Hematopoietic multipotent progenitor cell (in vitro differentiated cells): Measurements from ENCODE around the gene KIF21B. TPM values are rescaled to one million over a fixed set of nuclear protein-coding genes. Genes with fewer than 3 reads are reported as not detected.

Source experiments
- DNase-seq, 3 donors: peaks; one replicate each; pipeline ENCODE4 v3.0.0-alpha.2; 2011 to 2015; ENCODE audit warnings: low read depth in 2 of 3, low spot score in 2 of 3
- total RNA-seq: library from RNA; depleted of rRNA; stranded (reverse); fragments of >200 nt; gene quantifications from one replicate; pipeline ENCODE4 v1.2.3, GENCODE V29; 2012

The KIF21B gene
- total RNA-seq, 1 donor, result 10.8 TPM

DNA sequence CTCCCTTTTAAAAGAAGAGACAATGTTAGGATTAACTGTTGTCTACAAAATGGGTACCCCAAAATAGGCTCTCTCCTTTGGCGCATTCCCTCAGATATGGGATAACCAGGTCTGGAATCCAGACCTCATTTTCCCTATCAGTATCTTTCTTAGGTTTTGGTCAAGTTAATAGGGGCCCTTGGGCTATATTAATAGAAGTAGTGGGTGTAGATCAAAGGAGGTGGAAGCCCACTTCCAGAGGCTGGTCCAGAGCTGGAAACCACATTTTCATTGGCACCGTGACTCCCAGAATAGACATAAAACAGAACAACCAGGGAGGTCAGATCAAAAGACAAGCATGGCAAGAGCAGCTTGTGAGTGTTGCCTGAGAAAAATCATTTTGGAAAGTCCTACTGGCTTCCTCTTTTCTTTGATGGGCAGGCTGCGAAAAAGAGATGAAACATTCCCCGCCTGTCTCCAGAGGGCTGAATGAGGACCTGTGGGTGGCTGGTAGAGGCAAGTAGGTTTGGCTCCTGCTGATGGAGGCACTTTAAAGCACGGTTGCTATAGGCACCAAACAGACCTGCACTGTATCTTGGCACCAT, 25.8 kb upstream of the KIF21B start:
- no peak for DNase-seq

DNA sequence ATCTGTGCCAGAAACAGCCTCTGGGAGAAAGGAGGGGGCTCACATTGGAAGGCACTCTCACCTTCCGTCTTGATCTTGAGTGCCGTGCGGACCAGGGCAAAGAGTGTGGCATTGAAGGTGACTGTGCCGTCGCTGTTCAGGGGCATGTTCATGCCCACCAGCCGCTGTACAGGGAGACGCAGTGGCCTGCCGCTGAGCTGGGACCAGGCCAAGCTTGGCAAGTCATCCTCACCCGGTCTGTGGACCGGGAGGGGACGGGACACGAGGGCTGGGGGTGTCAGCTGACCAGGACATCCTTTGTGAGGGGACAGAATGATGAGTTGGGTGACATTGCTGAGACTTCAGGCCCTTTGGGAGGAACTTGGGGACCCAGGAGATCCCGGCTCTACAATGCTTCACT, 25.0 kb upstream of the KIF21B start:
- DNase-seq, result no peak

DNA sequence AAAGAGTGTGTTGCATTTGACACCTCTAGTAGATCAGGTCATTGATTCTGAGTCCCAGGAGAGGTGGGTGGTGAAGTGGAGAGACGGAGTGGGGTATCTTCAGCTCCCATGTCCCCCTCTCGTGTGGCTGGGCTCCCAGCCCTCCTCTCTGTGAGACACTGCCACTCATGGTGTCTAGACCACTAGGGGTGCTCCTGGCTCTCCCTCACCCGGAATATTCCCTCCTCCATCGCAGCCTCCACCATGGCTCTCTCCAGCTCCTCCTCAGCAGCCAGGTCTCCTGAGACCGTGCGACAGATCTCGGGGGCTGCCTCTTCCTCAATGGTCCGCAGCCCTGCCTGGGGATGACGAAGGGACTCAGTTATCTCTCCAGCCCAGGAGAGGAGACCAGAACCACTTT, 20.6 kb upstream of the KIF21B start:
- DNase-seq, result no peak

DNA sequence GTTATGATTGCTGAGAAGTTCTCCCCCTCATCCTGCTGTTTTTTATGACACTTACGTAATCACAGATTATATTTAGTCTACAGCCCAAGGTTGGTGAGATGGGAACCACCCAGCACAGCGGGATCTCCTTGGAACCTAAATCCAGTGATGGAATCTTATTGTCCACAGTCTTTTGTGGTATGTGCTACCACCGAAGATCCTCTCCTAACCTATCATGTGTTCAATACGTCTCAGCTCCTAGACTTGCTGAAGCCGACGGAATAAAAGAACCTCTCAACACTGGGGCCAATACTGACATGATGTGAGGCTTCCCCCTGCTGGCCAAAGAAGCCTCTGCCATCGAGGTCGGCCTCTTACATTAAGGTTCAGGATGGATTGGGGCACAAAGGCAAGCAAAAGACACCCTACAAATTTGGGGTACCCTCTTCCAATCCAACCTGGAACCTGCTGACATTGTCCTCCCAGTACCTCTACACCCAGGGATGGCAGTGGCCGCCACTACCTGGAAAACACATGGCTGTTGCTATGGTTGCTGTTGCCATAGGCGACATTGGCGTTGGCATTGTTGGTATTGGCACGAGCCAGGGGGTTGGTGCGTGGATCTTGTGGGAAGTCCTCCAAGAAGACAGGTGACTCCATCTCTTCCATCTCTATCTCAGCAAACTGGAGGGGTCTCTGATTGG, 19.4 kb upstream of the KIF21B start:
- peak; percentile 45 to 87 (median 66) for DNase-seq

DNA sequence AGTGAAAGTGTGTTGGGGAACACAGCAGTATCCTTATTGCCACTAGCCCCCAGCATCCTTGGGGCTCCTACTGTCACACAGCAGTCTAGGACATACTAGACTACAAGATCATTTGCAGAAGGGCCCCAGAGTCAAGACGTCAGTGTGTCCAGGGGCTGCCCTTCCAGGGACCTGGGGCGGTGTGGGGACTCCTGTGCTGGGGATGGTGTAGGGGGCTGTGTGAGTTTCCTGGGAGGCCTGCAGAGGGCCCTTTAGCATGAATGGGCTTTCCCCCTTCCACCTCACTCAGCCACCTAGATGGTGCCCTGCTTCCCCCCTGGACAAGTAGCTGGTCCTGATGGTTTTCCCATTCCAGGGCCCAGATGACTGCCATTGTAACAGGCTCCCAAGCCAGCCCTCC, 17.5 kb upstream of the KIF21B start:
- no peak for DNase-seq

DNA sequence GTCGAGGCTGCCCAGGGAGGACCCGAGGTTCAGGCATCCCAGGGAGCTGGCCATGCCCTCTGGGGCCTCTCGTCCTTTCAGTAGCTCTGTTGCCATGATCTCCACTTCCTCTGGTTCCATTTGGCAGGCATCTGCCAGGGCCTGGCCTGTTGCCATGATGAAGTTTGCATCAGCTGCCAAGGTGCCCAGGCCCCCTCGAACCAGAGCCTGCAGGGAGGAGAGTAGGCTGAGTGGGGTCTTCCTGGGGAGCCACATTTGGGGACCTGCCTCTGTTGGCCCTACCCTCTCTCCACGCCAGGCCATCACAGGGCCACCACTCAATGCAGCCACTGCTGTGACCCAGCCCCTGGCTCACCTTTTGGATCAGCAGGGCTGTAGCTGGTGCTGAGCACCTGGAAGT, 16.4 kb upstream of the KIF21B start:
- DNase-seq, result no peak

DNA sequence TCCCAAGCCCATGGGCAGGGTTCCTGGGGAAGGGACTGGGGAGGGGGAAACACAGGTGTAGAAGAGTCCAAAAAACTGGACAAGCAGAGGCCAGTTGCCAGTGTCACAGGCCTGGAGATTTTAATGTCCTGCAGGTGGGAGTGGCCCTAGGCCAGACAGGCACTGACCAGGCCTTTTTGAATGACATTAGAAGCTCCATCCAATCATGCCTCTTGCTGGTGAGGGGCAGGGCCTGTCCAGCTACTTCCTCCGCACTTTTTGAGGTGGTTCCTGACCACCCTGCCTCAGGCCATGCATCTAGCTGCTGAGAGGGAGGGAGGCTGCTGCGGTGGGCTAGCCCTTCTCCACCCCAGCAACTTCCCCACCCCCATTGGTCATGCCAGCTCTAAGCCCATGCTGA, 15.9 kb upstream of the KIF21B start:
- no peak for DNase-seq

DNA sequence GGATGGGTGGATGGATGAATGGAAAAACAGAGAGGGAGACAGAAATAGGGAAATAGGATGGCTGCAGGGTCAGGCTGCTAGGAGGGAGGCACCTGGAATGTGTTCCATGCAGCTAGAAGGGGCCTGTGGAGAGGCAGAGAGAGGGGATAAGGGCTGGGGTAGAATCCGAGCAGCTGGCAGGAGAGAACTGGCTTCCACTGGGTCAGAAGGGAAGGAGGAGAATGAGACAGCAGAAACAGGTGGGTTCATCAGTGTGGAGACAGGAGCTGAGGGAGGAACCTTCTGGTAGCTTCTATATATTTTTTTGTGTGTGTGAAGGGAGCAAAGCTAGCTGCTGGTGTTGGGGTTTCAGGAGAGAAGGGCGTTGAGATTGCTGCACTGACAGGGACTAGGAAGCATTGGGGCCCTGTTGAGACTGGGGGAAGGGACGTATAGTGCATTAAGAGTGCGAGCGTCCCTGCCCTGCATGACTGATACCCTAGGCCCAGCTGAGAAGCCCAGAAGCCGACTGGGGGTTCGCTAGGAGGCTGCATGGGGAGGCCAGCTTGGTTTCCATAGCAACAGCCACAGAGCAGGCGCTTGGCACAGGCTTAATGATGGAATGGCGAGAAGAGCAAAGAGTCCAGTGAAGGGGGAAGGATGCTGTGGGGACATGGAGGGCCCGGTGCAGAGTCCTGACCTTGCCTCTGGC, 14.8 kb upstream of the KIF21B start:
- DNase-seq, result no peak

DNA sequence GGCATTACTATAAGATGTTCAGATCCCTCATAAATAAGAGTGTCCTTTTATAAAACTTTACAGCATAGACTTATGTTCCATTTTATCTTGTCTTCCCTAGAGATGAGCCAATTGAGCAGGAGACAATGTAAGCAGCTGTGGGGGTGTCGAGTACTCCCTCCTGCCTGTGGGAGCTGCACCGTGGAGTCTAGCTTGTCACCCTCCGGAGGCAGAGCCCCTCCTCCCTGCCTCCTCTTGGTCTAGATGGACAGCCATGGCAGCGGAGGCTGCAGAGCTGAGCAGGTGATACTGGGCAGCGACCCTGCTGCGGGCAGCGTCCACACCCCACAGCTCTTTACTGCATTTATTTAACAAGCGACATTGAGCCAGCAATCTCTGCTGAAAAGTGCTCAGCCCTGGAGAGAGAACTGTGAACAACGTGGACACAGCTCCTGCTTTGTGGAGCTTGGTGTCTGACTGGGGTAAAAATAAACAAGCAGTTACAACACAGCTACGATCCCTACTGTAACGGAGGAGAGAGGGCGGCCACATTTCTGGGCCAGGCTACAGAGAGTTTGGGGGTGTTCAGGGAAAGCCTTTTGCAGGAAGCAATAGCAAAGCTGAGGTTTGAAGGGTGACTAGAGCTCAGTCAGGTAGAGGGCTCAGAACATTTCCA, 12.8 kb upstream of the KIF21B start:
- DNase-seq, result no peak

DNA sequence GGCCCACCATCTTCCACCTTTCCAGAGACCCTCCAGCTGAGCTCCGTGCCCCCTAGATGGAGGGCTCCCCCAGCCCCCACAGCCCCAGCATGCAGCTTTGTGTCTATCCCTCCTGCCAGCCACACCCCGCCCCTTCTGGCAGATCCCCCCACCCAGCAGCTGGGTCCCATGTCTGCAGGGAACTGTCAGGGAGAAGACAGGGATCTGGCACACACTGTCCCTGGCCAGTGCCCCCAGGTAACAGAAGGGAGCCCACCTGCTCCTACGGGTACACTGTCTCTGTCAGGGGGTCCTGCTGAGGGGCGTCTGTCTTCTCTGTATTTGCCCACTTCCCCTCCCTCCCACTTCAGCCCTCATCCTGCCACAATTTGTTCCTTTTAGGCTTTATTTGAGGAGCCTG, 11.2 kb upstream of the KIF21B start:
- DNase-seq, result no peak

DNA sequence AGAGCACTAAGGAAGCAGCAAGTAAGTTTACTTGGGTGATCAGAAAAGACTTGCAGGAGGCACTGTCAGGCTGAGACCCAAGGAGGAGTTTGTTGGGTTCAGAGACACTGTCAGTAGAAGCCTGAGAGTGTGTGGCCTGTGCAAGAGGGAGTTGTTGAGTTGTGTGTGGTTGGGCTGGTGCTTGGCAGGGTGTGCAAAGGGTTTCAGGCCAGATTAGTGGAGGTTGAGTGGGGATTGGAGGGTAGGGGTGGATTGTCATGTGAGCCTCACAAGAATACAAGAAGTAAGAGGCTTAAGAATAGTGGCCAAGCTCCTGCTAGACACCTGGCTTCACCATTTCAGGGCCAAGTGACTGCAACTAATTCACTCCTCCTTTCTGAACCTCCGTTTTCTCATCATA, 8.9 kb upstream of the KIF21B start:
- no peak for DNase-seq

DNA sequence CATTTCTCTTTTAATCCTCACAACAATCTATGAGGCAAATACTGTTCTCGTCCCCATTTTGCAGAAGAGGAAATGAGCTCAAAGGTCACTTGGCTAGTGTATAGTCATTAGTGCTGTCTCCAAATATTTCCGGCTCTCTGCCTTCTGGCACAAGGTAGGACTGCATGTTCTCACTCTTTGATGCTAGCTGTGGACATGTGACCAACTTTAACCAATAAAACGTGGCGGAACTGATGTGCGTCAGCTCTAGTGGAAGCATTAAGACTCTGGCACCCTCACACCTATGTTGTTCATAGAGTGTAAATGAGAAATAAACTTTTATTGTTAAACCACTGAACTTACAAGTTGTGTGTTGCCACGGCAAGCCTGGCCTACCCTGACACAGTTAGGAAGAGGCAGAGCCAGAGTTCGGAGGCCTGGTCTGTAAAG, 5.0 kb upstream of the KIF21B start:
- no peak for DNase-seq

DNA sequence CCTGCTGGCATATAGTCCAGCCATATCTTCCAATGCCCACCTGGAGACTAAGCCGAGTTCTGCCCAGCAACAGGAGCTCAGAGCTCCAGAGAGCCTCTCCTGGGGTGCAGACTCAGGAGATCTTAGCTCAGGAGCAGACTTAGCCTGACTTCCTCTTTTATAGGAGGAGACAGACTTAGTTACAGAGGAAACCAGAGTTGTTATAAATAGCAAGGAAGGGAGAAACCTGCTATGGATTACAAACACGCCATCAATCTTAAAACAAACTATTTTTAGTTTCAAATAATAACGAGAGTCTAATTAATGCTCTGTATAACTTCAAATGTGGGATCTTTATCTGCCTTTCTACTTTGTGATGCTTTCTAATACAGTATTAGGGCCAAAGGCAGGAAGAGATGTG, 3.3 kb upstream of the KIF21B start:
- DNase-seq, result peak in 1 of 3 donors; percentile 60

DNA sequence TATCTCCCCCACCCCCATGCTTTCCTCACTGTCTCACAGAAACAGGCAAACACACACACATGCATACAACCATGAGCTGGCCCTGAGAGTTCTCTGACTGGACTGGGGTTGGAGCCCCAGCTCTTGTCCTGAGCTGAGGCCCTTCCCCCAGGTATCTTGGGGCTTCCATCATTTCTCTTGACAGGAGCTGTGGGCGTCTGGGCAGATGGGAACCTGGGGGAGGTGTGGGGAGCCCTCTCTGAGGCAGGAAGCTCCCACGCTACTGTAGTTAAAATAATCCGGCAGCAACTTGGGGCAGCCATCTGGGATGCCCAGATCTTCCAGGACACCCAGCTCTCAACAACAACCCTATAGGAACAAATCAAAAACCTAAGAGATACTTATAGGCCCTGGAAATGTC, 2.7 kb upstream of the KIF21B start:
- DNase-seq, result no peak

DNA sequence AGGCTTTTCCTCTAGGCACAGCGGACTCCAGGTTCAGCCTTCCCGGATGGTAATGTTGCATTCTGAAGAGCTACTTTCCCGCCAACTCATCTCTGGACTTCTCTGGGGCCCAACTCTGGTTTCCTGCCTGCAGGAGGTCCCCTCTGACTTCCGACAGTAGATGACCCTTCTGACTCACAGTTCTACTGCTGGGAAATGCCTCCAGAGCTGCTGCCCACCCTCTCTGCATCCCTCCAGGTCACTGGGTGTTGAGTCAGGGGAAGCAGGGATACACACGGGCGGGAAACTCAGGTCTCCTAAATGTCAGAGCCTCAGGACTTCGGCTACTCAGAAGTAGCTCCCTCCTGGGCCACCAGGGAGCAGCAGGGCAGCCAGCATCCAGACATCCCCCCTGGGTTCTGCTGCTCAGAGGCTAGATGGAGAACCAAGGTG, 2.1 kb upstream of the KIF21B start:
- DNase-seq, result peak in 1 of 3 donors; percentile 33

DNA sequence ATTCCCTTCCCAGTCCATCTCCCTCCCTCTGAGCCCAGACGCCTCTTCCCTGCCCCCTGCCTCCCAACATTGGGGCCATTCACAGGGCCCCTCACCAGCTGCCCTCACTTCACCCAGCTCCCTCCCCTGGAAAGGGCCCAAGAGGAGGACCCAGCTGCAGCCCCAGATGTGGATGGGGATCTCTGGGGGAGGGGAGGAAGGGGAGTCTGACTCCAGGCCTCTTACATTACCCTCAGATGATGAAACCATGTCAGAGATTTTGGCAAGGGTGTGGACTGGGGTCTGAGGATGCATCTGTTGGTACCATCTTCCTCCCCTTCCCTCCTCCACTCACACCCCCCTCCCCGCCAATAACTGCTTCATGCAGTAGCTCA, 1.1 kb upstream of the KIF21B start:
- DNase-seq, result no peak

DNA sequence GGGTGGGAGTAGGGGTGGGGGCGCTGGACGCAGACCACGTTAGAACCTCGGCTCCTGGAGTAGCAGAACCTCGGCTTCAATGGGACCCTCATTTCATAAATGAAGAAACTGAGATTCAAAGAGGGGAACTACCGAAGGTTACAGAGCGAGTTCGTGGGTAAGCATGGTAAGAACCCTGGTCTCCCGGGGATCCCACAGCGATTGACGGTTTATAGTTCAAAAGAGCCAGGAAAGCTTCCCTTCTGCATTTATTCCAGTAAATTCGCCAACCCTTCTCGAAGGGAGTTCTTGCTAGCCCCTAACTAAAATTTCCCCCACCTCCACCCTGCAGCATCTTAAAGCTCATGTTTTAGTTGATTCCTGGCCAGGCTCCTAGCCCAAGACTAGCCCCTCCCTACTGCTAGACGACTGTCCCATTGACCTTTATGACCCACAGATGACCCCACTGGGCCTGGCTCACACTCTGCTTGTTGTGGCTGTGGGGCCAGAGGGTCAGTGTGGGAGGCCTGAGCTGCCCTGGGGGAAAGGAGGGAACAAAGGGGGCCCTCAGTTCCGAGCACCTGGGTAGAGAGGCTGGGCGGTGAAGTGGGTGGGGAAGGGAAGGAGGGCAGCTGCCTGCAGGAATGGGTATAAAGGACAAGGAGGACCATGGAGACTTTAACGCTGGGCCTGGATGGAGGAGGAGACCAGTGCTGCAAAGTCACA, 558 bp upstream of the KIF21B start:
- no peak for DNase-seq

DNA sequence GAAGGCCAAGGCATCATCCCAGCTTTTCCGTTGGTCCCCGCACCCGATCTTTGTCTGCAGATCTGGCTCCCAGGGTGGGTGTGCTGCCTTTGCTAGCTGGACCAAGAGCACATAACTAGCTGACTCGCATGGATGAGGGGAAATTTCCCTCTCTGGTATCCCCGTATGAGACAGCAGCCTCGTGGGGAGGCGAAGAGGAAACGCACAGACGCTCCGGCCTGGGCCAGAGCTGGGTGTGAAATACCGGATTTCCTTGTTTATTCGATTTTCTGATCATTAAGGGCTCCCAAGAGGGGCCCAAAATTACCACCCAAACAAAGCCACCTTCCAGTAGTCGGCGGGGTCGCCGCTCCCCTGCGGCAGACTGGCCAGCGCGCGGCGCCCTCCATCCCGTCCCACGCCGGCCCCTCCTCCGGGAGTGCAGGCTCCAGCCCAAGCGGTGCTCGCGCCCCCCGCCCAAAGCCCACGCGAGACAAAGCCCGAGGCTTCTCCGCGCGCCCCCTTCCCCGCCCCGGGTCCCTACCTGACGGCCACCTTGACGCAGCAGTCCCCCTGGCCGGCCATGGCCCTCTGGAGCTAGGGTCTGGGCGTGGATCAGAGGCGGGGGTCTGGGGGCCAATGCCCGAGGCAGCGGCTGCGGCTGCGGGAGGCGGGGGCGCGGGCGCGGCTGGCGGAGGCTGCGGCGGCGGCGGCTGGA, 546 bp downstream of the KIF21B start:
- DNase-seq, result no peak

DNA sequence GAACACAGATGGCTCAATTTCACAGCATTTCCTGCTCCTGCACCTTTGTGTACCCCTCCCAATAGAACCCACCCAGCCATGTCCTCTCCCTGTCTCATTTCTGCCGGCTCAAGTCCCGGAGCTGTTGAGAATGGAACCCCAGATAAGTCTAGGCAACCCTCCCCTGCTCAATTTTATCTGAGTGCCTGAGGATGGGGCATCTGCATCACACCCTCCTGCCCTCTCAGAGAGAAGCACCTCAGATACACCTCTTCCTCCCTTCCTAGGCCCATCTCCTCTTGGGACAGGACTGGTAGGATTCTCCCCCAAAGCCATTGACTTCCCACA, 1.1 kb downstream of the KIF21B start:
- DNase-seq, result no peak

DNA sequence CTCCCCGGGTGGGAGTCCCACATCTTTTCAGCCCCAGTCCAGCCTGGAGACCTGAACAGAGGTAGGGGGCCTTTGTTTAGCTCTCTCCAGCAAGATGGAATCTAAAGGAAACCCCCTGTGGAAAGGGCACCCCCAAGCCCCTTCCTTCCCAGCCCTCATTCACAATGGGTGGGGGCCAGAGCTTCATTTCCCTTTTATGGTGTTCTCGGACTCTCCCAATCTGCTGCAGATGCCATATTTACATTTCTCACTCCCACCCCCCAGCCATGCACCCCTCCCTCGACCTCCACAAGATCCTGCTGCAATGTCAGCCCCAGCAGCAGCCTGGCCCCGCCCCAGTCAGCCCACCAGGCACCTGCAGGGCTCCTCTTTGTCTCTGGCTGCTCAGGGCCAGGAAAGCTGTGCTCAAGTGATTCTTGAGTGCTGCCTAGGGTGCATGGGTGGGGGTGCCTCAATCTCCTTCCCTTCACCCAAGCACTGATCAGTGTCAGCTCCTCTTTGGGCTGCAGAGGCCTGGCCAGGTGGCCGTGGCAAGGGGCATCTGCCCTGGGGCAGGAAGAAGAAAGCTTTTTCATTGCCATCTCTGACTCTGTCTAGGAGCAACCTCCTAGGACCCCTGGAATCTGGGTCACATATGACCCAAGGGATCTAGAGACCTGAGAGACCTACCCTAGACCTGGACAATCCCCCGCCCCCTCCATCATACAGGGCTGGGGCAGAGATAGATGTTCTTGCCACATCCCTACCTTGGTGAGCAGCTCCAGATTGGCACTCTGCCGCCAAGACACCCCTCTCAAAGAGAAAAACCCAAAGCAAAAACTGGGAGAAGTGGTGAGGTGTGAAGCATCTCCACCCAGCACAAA, 1.7 kb downstream of the KIF21B start:
- DNase-seq, result no peak
